Panc1 (cell line): Measurements from ENCODE around the gene JPH4. TPM values are rescaled to one million over a fixed set of nuclear protein-coding genes. Genes with fewer than 3 reads are reported as not detected.

ENCODE experiments used
- ATAC-seq: fragments of 200-7000 bp; cut with Tn5 transposase; 2 replicates; pipeline ENCODE4 v1.9.1; 2020; ENCODE audit warnings: mild to moderate bottlenecking, moderate library complexity
- BruUV-seq: library from RNA; stranded (reverse); fragments of 400-500 nt; replicated peaks from 2 replicates; lab custom pipeline; 2021; lab: Mats Ljungman, UMichigan
- CTCF ChIA-PET: fragments of 300-600 bp; sonication (Branson Sonifier 250); formaldehyde crosslinking; loops from one replicate; lab custom pipeline; 2022; ENCODE audit warnings: antibody characterized with exemption; lab: Charles Lee
- POLR2A ChIA-PET: fragments of 300-600 bp; sonication (Branson Sonifier 250); formaldehyde crosslinking; loops from one replicate; lab custom pipeline; 2022; ENCODE audit warnings: antibody characterized with exemption; lab: Charles Lee
- DNase-seq: peaks from one replicate; pipeline ENCODE4 v3.0.0-alpha.2; 2010; ENCODE audit warnings: low read depth, low spot score
- H3K27ac ChIP-seq: 2 replicates; pipeline ENCODE4 v1.5.1; 2011; ENCODE audit warnings: mild to moderate bottlenecking, low read length, inconsistent platforms
- H3K27me3 ChIP-seq: fragments of 200-500 bp; sonication (Bioruptor generic); 2 replicates; pipeline ENCODE4 v1.6.0; 2014; ENCODE audit warnings: low read length, inconsistent platforms; ENCODE audit not compliant: control insufficient read depth, insufficient read depth
- H3K36me3 ChIP-seq: fragments of 200-500 bp; sonication (Bioruptor generic); 2 replicates; pipeline ENCODE4 v1.5.1; 2014; ENCODE audit warnings: inconsistent platforms, mild to moderate bottlenecking, low read length, moderate library complexity; ENCODE audit not compliant: control insufficient read depth, insufficient read depth
- H3K4me1 ChIP-seq: 2 replicates; pipeline ENCODE4 v1.5.1; 2011; ENCODE audit warnings: inconsistent platforms, mild to moderate bottlenecking, low read length, moderate library complexity; ENCODE audit not compliant: control insufficient read depth, insufficient read depth
- H3K4me3 ChIP-seq, 2 experiments: 2 replicates each; pipeline ENCODE4 v1.5.1; 2011 to 2012; ENCODE audit warnings: low read depth in 2 of 2, low read length in 2 of 2, mild to moderate bottlenecking in 2 of 2, inconsistent platforms in 1 of 2, moderate library complexity in 1 of 2
- H3K9me3 ChIP-seq: fragments of 200-500 bp; sonication (Bioruptor generic); 2 replicates; pipeline ENCODE4 v1.5.1; 2014; ENCODE audit warnings: low read depth, mild to moderate bottlenecking, inconsistent platforms, low read length, moderate library complexity; ENCODE audit not compliant: control insufficient read depth, insufficient read depth
- CTCF ChIP-seq: fragments of 450-650 bp; IDR thresholded peaks from 2 replicates; pipeline ENCODE4 v1.5.1; 2017; ENCODE audit warnings: mild to moderate bottlenecking
- POLR2AphosphoS5 ChIP-seq: IDR thresholded peaks from 2 replicates; pipeline ENCODE4 v1.6.1; 2012; ENCODE audit warnings: mild to moderate bottlenecking, low read depth, low read length, moderate library complexity
- REST ChIP-seq, 2 experiments: IDR thresholded peaks; 2 replicates each; pipeline ENCODE4 v1.6.1; 2011 to 2012; ENCODE audit warnings: low read depth in 2 of 2, control low read depth in 1 of 2, low read length in 1 of 2, mild to moderate bottlenecking in 1 of 2, moderate library complexity in 1 of 2; ENCODE audit not compliant: insufficient read depth in 1 of 2
- SIN3A ChIP-seq: IDR thresholded peaks from 2 replicates; pipeline ENCODE4 v1.6.1; 2012; ENCODE audit warnings: low read depth, mild to moderate bottlenecking, low read length, moderate library complexity, borderline replicate concordance; ENCODE audit not compliant: insufficient read depth
- TCF7L2 ChIP-seq: IDR thresholded peaks from 2 replicates; pipeline ENCODE4 v1.6.1; 2011; ENCODE audit warnings: mild to moderate bottlenecking, low read depth, low read length, inconsistent platforms
- in situ Hi-C: cut with HindIII; loops from 2 replicates; pipeline ENCODE4 v1.10.0; 2016; ENCODE audit warnings: low sequenced_read_pairs, low pct_unique_long_range_greater_than_20kb
- intact Hi-C: fragments of 100-400 bp; cut with micrococcal nuclease; formaldehyde crosslinking; loops from one replicate; pipeline ENCODE4 v1.10.0; 2022; ENCODE audit not compliant: unreplicated experiment
- total RNA-seq: library from RNA; stranded (reverse); gene quantifications from one replicate; pipeline ENCODE4 v1.2.1, GENCODE V29; 2021; ENCODE audit not compliant: unreplicated experiment

JPH4 gene
- total RNA-seq, 1 experiment from 2014 or later, result 0.05 TPM

GRCh38 chr14:23555533-23555881, 23.1 kb downstream of the JPH4 start:
- ChIA-PET CTCF (no interaction called here), POLR2A (interaction anchor here (0.5 to 0.7 kb wide), 4 partner anchors 27 to 958 kb away, joined by 3 to 4 read pairs (median 4); partner anchors contain the start of gene ABHD4)
- Histone ChIP-seq H3K4me1 (no peaks in the 10 kb centered on the region), H3K27ac (peak overlapping the region; percentile 89; the same call in 1 of the 2 replicates), H3K36me3 (peaks cover 8% of the 10 kb centered on the region; the same call in 1 of the 2 replicates), H3K9me3 (no peaks in the 10 kb centered on the region), H3K27me3 (no peaks in the 10 kb centered on the region), H3K4me3 (peak overlapping the region; percentile 75 to 90)
- TF ChIP-seq POLR2AphosphoS5 (no peak), CTCF (no peak), REST (IDR thresholded peaks at IDR 0.05; ENCODE audit: insufficient read depth in 1 of 2, low read depth in 2 of 2, low read length in 1 of 2) (no peak), SIN3A (no peak), TCF7L2 (no peak)
- no TSS peak for BruUV-seq
- DNase-seq (no peak), ATAC-seq (peak; percentile 29)
- intact Hi-C loops (loop anchor here (10.0 kb wide), 1 partner anchor 231 kb away; the partner anchor contains the start of gene PABPN1), in situ Hi-C loops (no loop called here)

- peaks cover 7% of the 10 kb centered on the region; the same call in 1 of the 2 replicates for H3K36me3 ChIP-seq
- no TSS peak for BruUV-seq
- in situ Hi-C loops (no loop called here), intact Hi-C loops (loop anchor here (10.0 kb wide), 1 partner anchor 227 kb away; the partner anchor contains the start of gene PABPN1)
- ChIA-PET POLR2A (interaction anchor here (0.6 kb wide), 1 partner anchor 9 kb away, joined by 3 read pairs; no protein-coding TSS in a partner anchor), CTCF (interaction anchor here (0.6 kb wide), 1 partner anchor 75 kb away, joined by 3 read pairs; no protein-coding TSS in a partner anchor)
- DNase-seq (no peak), ATAC-seq (peak; percentile 85)
- no peaks in the 10 kb centered on the region for H3K9me3 ChIP-seq
- H3K27me3 ChIP-seq, result no peaks in the 10 kb centered on the region
- TF ChIP-seq POLR2AphosphoS5 (no peak), CTCF (no peak), TCF7L2 (no peak), REST (IDR thresholded peaks at IDR 0.05; ENCODE audit: insufficient read depth in 1 of 2, low read depth in 2 of 2, low read length in 1 of 2) (no peak), SIN3A (no peak)
- peak within 1 kb of the TSS; percentile 75 for H3K27ac ChIP-seq
- no peaks in the 10 kb centered on the region for H3K4me1 ChIP-seq
- H3K4me3 ChIP-seq, result peak within 1 kb of the TSS; percentile 71 to 80
These were observed 27.1 kb downstream of the JPH4 start, which contains the start of gene ZFHX2 for GRCh38 chr14:23551266-23552028. ZFHX2 (minus strand) TSS chr14:23551765; CDS start chr14:23535325, 16,440 bp downstream.
